Measurements from ENCODE around the gene TMEM272.

- no peak for TF ChIP-seq POLR2AphosphoS5 (IDR thresholded peaks at IDR 0.05; ENCODE audit: borderline replicate concordance, low read depth, low read length)
- TF ChIP-seq EZH2 (IDR thresholded peaks at IDR 0.05) = no peak
- TF ChIP-seq FOXP2 (optimal IDR thresholded peaks at IDR 0.05; ENCODE audit: control extremely low read depth, extremely low read length, insufficient read depth) = no peak
These were observed 29.9 kb downstream of the TMEM272 start for GRCh38 chr13:51814825-51815650.

All from SK-N-MC (cell line).